ENCODE data around the gene PARD6A. TPM values are rescaled to one million over a fixed set of nuclear protein-coding genes. Genes with fewer than 3 reads are reported as not detected.

PARD6A gene, protein sequence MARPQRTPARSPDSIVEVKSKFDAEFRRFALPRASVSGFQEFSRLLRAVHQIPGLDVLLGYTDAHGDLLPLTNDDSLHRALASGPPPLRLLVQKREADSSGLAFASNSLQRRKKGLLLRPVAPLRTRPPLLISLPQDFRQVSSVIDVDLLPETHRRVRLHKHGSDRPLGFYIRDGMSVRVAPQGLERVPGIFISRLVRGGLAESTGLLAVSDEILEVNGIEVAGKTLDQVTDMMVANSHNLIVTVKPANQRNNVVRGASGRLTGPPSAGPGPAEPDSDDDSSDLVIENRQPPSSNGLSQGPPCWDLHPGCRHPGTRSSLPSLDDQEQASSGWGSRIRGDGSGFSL
- total RNA-seq (2021; ENCODE audit: unreplicated experiment) (10.8 TPM), Bru-seq, nascent RNA (percentile 39 among the genes with signal in this experiment), BruChase-seq, experiment 1, labeled RNA remaining after a 2-hour chase (percentile 39 among the genes with signal in this experiment), BruChase-seq, experiment 2, labeled RNA remaining after a 6-hour chase (percentile 48 among the genes with signal in this experiment)
- 18.8 TPM for polyA plus RNA-seq (2012; ENCODE audit: insufficient read length)
- long read RNA-seq, transcript PARD6A-201 (3 exons, 1,248 nt): minor isoform, 5 of 23 reads
- long read RNA-seq, transcript PARD6A-202 (3 exons, 1,260 nt): major isoform, 12 of 23 reads
- long read RNA-seq, partial matches to known transcripts: 5 of 23 reads
- long read RNA-seq, other reads (novel, unspliced or antisense): 1 of 23 reads

DNA sequence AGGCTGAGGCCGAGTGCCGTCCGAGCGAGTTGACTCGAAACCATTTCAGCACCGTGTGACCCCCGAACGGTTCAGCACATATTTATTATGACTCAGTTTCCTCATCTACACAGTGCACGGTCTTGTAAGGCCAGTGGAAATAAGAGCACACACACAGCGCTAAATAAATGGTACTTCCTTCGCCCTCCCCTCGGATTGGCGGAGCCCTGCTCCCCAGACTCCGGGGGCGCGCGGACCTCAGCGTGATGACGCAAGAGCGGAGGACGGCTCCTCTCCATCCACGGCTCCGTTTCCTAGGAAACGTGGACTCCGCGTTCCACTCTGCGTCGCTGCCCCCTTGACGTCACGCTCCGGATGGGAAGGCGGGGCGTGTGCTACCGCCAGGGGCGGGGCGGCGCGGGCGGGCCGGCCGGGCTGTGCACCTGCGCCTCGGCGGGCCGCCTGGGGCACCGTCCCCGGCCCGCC is at the start of gene PARD6A:
Gene PARD6A (plus strand): TSS at position 397 of the 465 bp plus-strand sequence. CDS start 79 bp downstream, outside the sequence.
- in situ Hi-C loops (cut with HindIII; ENCODE audit: low pct_unique_long_range_greater_than_20kb, low sequenced_read_pairs) (no loop called here), intact Hi-C loops (cut with micrococcal nuclease; ENCODE audit: unreplicated experiment) (no loop called here)
- peak within 1 kb of the TSS; percentile 85 for H3K27ac ChIP-seq (ENCODE audit: low read length)
- TF ChIP-seq TCF7L2 (IDR thresholded peaks at IDR 0.05; ENCODE audit: low read depth, low read length) (no peak), POLR2AphosphoS5 (IDR thresholded peaks at IDR 0.05; ENCODE audit: low read depth, low read length) (no peak), SIN3A (IDR thresholded peaks at IDR 0.05; ENCODE audit: borderline replicate concordance, insufficient read depth, low read depth, low read length) (no peak)
- TF ChIP-seq, protein P1, sequence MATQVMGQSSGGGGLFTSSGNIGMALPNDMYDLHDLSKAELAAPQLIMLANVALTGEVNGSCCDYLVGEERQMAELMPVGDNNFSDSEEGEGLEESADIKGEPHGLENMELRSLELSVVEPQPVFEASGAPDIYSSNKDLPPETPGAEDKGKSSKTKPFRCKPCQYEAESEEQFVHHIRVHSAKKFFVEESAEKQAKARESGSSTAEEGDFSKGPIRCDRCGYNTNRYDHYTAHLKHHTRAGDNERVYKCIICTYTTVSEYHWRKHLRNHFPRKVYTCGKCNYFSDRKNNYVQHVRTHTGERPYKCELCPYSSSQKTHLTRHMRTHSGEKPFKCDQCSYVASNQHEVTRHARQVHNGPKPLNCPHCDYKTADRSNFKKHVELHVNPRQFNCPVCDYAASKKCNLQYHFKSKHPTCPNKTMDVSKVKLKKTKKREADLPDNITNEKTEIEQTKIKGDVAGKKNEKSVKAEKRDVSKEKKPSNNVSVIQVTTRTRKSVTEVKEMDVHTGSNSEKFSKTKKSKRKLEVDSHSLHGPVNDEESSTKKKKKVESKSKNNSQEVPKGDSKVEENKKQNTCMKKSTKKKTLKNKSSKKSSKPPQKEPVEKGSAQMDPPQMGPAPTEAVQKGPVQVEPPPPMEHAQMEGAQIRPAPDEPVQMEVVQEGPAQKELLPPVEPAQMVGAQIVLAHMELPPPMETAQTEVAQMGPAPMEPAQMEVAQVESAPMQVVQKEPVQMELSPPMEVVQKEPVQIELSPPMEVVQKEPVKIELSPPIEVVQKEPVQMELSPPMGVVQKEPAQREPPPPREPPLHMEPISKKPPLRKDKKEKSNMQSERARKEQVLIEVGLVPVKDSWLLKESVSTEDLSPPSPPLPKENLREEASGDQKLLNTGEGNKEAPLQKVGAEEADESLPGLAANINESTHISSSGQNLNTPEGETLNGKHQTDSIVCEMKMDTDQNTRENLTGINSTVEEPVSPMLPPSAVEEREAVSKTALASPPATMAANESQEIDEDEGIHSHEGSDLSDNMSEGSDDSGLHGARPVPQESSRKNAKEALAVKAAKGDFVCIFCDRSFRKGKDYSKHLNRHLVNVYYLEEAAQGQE (IDR thresholded peaks at IDR 0.05; ENCODE audit: insufficient read depth in 1 of 2, low read depth in 2 of 2, low read length in 1 of 2): no peak
- TF ChIP-seq, protein P2, sequence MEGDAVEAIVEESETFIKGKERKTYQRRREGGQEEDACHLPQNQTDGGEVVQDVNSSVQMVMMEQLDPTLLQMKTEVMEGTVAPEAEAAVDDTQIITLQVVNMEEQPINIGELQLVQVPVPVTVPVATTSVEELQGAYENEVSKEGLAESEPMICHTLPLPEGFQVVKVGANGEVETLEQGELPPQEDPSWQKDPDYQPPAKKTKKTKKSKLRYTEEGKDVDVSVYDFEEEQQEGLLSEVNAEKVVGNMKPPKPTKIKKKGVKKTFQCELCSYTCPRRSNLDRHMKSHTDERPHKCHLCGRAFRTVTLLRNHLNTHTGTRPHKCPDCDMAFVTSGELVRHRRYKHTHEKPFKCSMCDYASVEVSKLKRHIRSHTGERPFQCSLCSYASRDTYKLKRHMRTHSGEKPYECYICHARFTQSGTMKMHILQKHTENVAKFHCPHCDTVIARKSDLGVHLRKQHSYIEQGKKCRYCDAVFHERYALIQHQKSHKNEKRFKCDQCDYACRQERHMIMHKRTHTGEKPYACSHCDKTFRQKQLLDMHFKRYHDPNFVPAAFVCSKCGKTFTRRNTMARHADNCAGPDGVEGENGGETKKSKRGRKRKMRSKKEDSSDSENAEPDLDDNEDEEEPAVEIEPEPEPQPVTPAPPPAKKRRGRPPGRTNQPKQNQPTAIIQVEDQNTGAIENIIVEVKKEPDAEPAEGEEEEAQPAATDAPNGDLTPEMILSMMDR (IDR thresholded peaks at IDR 0.05): no peak
- ChIA-PET POLR2A (no interaction called here), CTCF (interaction anchor here (0.6 to 1.0 kb wide), 2 partner anchors 108 to 140 kb away, joined by 3 to 5 read pairs; no protein-coding TSS in a partner anchor)
- H3K4me1 ChIP-seq (ENCODE audit: control insufficient read depth, insufficient read depth, low read length): peaks cover 3% of the 10 kb centered on the region; the same call in 1 of the 2 replicates
- H3K27me3 ChIP-seq (ENCODE audit: control insufficient read depth, insufficient read depth, low read length): no peaks in the 10 kb centered on the region
- BruUV-seq (replicated peaks): no TSS peak
- peak; percentile 41 for DNase-seq (ENCODE audit: low read depth, low spot score)
- peak within 1 kb of the TSS; percentile 82 to 86 for H3K4me3 ChIP-seq (ENCODE audit: low read depth in 2 of 2, low read length in 2 of 2)
- H3K9me3 ChIP-seq (ENCODE audit: control insufficient read depth, insufficient read depth, low read depth, low read length): no peaks in the 10 kb centered on the region
- peak; percentile 92 for ATAC-seq
- peaks cover 2% of the 10 kb centered on the region; the same call in 1 of the 2 replicates for H3K36me3 ChIP-seq (ENCODE audit: control insufficient read depth, insufficient read depth, low read length)

DNA sequence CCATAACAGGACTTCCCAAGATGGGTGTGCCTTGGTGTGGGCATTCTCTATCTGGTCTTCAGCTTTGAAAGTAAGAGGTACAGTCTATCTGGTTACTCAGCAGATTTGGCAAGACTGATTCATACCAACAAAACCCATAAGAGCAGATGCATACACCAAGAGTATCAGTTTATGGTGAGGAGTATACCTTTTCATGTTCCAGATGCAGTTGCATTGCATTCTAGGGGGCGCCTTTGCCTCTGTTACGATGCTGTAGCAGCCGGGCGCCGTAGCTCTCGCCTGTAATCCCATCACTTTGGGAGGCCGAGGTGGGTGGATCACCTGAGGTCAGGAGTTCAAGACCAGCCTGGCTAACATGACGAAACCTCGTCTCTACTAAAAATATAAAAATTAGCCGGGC is 47.0 kb upstream of the PARD6A start:
- no peaks in the 10 kb centered on the region for H3K4me1 ChIP-seq (ENCODE audit: control insufficient read depth, insufficient read depth, low read length)
- DNase-seq (ENCODE audit: low read depth, low spot score) (no peak), ATAC-seq (no peak)
- intact Hi-C loops (cut with micrococcal nuclease; ENCODE audit: unreplicated experiment) (no loop called here), in situ Hi-C loops (cut with HindIII; ENCODE audit: low pct_unique_long_range_greater_than_20kb, low sequenced_read_pairs) (no loop called here)
- ChIA-PET POLR2A (interaction anchor here (0.6 kb wide), 1 partner anchor 31 kb away, joined by 3 read pairs; no protein-coding TSS in a partner anchor), CTCF (no interaction called here)
- H3K27ac ChIP-seq (ENCODE audit: low read length): no peak overlapping the region
- H3K36me3 ChIP-seq (ENCODE audit: control insufficient read depth, insufficient read depth, low read length): peaks cover 16% of the 10 kb centered on the region
- H3K9me3 ChIP-seq (ENCODE audit: control insufficient read depth, insufficient read depth, low read depth, low read length): no peaks in the 10 kb centered on the region
- BruUV-seq (replicated peaks): no TSS peak
- H3K27me3 ChIP-seq (ENCODE audit: control insufficient read depth, insufficient read depth, low read length): no peaks in the 10 kb centered on the region
- no peak overlapping the region for H3K4me3 ChIP-seq (ENCODE audit: low read depth in 2 of 2, low read length in 2 of 2)
- TF ChIP-seq SIN3A (IDR thresholded peaks at IDR 0.05; ENCODE audit: borderline replicate concordance, insufficient read depth, low read depth, low read length) (no peak), POLR2AphosphoS5 (IDR thresholded peaks at IDR 0.05; ENCODE audit: low read depth, low read length) (no peak), TCF7L2 (IDR thresholded peaks at IDR 0.05; ENCODE audit: low read depth, low read length) (no peak)
- TF ChIP-seq, protein P2 (IDR thresholded peaks at IDR 0.05): no peak; the same call in 1 of the 2 replicates
- TF ChIP-seq, protein P1 (IDR thresholded peaks at IDR 0.05; ENCODE audit: insufficient read depth in 1 of 2, low read depth in 2 of 2, low read length in 1 of 2): no peak
